ENCODE measurements around the gene NPEPPS.
"Not testable (repeated sequence)": the region's sequence is repeated elsewhere in the genome, so short reads cannot be mapped to it uniquely, and the experiment has no call there.

- TF ChIP-seq POLR2AphosphoS5 (IDR thresholded peaks at IDR 0.05; ENCODE audit: low read depth, low read length); CTCF (IDR thresholded peaks at IDR 0.05); TCF7L2 (IDR thresholded peaks at IDR 0.05; ENCODE audit: low read depth, low read length); REST (IDR thresholded peaks at IDR 0.05; ENCODE audit: insufficient read depth in 1 of 2, low read depth in 2 of 2, low read length in 1 of 2): not testable (repeated sequence)
Observed at GRCh38 chr17:47572561-47572960, 41.7 kb downstream of the NPEPPS start.

Measured in Panc1 (cell line).